ENCODE results near the gene ARMH3. TPM values are rescaled to one million over a fixed set of nuclear protein-coding genes. Genes with fewer than 3 reads are reported as not detected.
A peak's percentile ranks its signal among the peaks of the same experiment; 100 is the strongest.
"Not testable (repeated sequence)": the region's sequence is repeated elsewhere in the genome, so short reads cannot be mapped to it uniquely, and the experiment has no call there.

ARMH3 gene
- total RNA-seq, 1 donor from 2014 or later: 21.7 TPM

DNA sequence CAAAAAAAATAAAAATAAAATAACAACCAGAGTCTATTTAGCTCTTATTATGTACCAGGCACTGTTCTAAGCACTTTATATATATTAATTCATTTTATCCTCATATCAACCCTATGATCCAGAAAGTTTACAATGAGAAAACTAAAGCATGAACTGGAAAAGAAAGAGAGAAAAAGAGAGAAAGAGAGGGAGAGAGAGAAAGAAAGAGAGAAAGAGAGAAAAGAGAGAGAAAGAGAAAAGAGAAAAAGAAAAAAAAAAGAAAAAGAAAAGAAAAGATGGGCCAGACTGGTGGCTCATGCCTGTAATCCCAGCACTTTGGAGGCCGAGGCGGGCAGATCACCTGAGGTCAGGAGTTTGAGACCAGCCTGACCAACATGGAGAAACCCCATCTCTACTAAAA, 9.9 kb downstream of the ARMH3 start:
- no peak for ATAC-seq

DNA sequence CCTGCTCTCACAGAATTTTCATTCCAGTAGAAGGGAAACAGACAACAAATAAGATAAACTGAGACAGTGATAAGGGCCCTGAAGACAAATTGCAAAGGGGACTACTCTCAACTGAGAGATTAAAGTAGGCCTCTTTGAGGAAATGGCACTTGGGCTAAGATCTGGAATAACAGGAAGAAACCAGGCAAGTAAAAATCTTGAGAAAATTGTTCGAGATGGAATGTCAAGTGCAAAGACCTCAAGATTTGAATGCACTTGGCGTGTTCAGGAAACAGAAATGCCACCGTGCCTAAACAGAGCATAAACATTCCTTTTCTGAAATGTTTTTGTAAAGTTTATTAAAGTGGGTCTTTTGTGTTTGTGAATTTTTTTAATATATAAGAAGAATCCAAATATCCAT, 10.7 kb downstream of the ARMH3 start:
- no peak for ATAC-seq

GRCh38 chr10:102040305-102041050, 15.5 kb downstream of the ARMH3 start:
- ATAC-seq: no peak

- ATAC-seq: no peak
Observed at GRCh38 chr10:102038410-102038809, 17.6 kb downstream of the ARMH3 start.

GRCh38 chr10:102035807-102036206, 20.2 kb downstream of the ARMH3 start:
- ATAC-seq: not testable (repeated sequence)

- ATAC-seq: no peak
Observed at GRCh38 chr10:102033787-102034186, 22.2 kb downstream of the ARMH3 start.

- no peak for ATAC-seq
Observed at GRCh38 chr10:102027261-102027660, 28.7 kb downstream of the ARMH3 start.

DNA sequence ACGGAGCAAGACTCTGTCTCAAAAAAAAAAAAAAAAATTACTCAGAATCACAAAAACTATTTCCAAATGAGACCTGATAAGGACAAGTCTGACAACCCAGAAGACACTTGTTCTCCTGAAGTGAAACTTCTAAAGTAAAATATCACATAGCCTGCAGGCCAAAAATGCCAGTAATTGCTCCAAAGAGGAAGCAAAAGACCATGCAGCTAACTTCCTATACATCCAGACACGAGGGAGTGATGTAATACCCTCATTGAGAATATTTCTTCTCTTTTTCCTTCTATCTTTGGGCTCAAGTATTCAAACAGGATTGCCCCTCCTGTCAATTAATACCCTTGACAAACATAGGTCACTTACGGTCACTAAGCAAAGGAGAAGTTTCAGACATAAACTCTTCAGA, 31.2 kb downstream of the ARMH3 start:
- ATAC-seq: no peak

DNA sequence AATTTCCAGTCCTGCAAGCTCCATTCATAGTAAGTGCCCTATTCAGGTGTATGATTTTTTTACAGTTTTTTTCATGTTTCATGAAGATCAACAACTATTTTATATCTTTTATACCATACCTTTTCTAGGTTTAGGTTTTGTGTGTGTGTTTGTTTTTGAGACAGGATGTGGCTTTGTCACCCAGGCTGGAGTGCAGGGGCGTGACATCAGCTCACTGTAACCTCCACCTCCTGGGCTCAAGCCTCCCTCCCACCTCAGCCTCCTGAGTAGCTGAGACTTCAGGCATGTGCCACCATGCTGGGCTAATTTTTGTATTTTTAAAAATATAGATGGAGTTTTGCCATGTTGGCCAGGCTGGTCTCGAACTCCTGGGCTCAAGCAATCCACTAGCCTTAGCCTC, 35.0 kb downstream of the ARMH3 start:
- ATAC-seq: no peak

DNA sequence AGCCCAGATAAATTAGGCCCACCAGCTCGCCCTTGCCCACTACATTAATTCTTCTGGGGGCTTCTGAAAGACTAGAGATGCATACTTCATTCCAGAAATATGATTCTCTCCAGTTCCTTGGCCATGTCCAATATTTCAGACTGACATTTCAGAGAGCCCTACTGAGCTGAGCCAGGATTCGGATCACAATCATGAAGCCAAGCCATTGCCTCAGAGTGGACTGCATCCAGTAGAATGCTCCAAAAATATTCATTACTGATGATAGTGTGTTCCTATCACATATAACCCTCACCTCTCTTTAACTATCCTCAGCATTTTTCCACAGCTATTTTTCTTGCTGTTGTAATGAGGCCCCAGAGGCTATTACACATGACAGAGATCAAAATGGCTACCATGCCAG, 38.7 kb downstream of the ARMH3 start:
- ATAC-seq: no peak

GRCh38 chr10:102016416-102016815, 39.6 kb downstream of the ARMH3 start:
- no peak for ATAC-seq

GRCh38 chr10:102010961-102011360, 45.0 kb downstream of the ARMH3 start:
- ATAC-seq: no peak

DNA sequence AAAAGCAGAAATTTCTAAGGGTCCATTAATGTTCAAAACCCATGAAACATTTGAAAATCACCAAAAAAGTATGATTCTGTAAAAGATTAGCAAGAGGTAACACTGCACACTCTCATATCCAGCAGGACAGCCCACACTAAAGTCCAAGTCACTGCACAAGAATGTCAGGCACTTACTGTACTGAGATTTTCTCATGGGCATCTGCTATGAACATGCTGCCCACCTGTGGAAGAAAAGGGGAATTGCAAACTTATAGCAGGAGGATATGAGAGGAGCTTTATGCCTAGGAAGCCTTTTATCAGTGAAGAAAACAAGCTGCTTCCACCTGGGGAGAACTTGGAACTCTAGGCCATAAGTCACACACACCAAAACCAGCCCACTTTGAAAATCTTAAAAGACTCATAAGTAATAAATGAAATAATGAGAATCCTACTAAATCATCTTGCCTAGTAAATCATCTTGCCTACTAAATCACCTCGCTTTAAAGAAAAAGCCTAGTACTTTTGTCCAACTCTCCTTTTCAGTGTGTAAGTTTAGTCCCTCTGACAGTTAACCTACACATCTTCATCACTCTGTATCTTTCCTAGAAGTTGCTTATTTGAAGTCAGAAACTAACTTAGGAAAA, 46.1 kb downstream of the ARMH3 start:
- ATAC-seq: peak; percentile 94

DNA sequence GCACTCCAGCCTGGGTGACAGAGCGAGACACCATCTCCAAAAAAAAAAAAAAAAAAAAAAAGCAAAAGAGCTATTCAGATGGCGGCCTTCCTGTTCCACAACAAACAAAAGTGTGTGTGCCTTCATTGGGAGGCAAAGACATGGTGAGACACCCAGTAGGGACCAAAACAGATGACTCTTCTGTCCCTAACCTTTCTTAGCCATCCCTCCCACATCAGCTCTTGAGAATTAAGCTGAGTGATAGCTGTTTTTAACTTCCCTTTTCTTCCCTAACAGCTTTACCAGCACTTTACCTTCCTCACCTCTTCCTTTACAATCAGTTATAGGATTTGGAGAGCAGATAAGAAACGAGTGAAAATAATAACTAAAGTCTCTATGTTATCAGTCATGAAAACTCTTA, 48.2 kb downstream of the ARMH3 start:
- no peak for ATAC-seq

- not testable (repeated sequence) for ATAC-seq
Observed at GRCh38 chr10:102007031-102007430, 48.9 kb downstream of the ARMH3 start.

DNA sequence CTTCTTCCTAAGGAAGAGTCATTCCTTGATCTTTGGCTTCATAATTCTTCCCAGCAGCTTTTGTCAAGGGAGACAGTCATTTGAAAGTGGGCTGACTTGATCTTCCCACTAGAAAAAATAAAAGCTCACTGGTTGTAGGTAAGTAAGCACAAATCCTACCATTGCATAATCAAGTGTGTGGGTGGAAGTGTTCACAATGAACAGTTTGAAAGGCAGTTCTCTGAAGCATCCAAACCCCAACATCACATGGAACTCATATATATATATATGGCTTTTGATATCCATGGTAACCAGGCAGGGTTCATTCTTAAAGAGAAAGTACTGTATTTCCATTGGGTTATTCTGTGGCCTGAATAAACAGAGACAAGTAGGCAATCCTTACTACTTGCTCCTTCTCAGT, 51.6 kb downstream of the ARMH3 start:
- ATAC-seq: peak; percentile 84

- peak; percentile 48 for ATAC-seq
Observed at GRCh38 chr10:102003541-102003940, 52.4 kb downstream of the ARMH3 start.

- ATAC-seq: no peak
Observed at GRCh38 chr10:102001435-102002068, 54.4 kb downstream of the ARMH3 start.

- no peak for ATAC-seq
Observed at GRCh38 chr10:101997803-101998202, 58.2 kb downstream of the ARMH3 start.

DNA sequence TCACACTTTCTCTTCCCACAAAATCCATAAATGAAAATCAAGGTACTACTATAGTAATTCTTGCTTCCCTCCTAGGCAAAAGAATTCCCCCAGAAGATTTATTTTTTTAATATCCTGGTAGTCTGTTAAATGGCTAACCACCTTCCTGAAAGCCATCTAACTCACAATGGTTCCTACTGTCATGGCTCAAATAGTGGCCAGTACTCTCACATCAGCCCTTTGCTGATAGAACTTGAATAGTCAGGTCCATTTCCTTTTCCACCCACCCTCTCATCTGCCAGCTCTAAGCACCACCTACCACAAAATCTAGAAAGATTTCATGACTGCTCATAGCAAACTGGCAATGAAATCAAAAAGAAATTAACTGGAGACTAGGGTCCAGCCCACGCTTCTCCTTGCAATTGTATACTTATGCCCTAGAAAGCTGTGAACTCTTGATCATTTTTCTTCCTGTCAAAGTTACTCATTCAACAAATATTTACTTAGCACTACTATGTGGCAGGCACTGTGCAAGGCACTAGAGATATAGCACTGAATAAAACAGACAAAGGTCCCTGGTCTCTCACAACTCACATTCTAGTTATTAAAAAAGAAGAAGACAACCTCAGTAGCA, 60.4 kb downstream of the ARMH3 start:
- peak; percentile 20 for ATAC-seq

- ATAC-seq: no peak
Observed at GRCh38 chr10:101993651-101994200, 62.2 kb downstream of the ARMH3 start.

DNA sequence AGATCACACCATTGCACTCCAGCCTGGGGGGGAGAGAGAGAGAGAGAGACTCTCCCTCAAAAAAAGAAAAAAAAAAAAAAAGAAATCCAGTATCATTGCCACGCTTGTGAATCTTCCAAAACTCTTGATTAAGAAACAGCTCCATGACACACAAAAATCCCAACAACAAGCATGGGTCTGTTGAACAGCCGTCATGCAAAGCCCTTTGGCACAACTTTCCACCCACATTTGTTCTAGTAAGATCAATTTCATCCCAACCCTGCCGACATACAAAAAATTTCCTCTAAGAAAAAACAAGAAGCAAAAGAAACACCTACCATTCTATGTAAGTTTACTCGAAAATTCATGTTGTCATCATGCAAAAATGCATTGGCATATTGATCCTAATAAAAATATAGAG, 62.8 kb downstream of the ARMH3 start:
- no peak for ATAC-seq

- ATAC-seq: no peak
Observed at GRCh38 chr10:101987136-101987535, 68.8 kb downstream of the ARMH3 start.
